GM12878 (cell line): ENCODE results near the gene AK4. TPM values are rescaled to one million over a fixed set of nuclear protein-coding genes. Genes with fewer than 3 reads are reported as not detected.

ENCODE experiments used
- CREM ChIP-seq: IDR thresholded peaks from 2 replicates; pipeline ENCODE4 v1.6.1; 2014; ENCODE audit warnings: antibody characterized with exemption, low read depth
- CTCF ChIP-seq, 3 experiments: IDR thresholded peaks in 2 of 3; conservative IDR thresholded peaks in 1 of 3; 2 replicates each; pipeline ENCODE4 v1.5.1; 2011; ENCODE audit warnings: low read depth in 3 of 3, low read length in 3 of 3, mild to moderate bottlenecking in 3 of 3, control low read depth in 2 of 3, moderate library complexity in 2 of 3, inconsistent platforms in 1 of 3, mixed read lengths in 1 of 3; ENCODE audit not compliant: control insufficient read depth in 2 of 3, insufficient read depth in 1 of 3; ENCODE audit errors: extremely low read depth in 1 of 3
- EP300 ChIP-seq, 2 experiments: fragments of 150-350 bp in 1 of 2; IDR thresholded peaks; 2 replicates each; pipeline ENCODE4 v1.6.1; 2011 to 2012; ENCODE audit warnings: low read depth in 2 of 2, low read length in 2 of 2, borderline replicate concordance in 1 of 2, improper control_type of control experiment in 1 of 2, inconsistent platforms in 1 of 2; ENCODE audit not compliant: control insufficient read depth in 1 of 2
- GABPA ChIP-seq: IDR thresholded peaks from 2 replicates; pipeline ENCODE4 v1.6.1; 2014; ENCODE audit warnings: antibody characterized with exemption, low read depth, mild to moderate bottlenecking, inconsistent platforms
- HDAC2 ChIP-seq: fragments of 200-600 bp; sonication (generic); IDR thresholded peaks from 2 replicates; pipeline ENCODE4 v1.6.1; 2017
- HSF1 ChIP-seq: fragments of 150-350 bp; IDR thresholded peaks from 2 replicates; pipeline ENCODE4 v1.6.1; 2014; ENCODE audit warnings: mild to moderate bottlenecking, low read depth, low read length
- NFXL1 ChIP-seq: fragments of 450-650 bp; IDR thresholded peaks from 2 replicates; pipeline ENCODE4 v1.6.1; 2017; ENCODE audit warnings: antibody characterized with exemption, mild to moderate bottlenecking, borderline replicate concordance
- PAX5 ChIP-seq: IDR thresholded peaks from 2 replicates; pipeline ENCODE4 v1.6.1; 2011; ENCODE audit warnings: low read depth, low read length, borderline replicate concordance
- RELA ChIP-seq: fragments of 450-650 bp; IDR thresholded peaks from 2 replicates; pipeline ENCODE4 v1.8.0; 2014; ENCODE audit warnings: borderline replicate concordance; ENCODE audit not compliant: partially characterized antibody
- SMAD5 ChIP-seq: IDR thresholded peaks from 2 replicates; pipeline ENCODE4 v1.6.1; 2016; ENCODE audit warnings: antibody characterized with exemption, low read depth
- SRF ChIP-seq, 2 experiments: IDR thresholded peaks; 2 replicates each; pipeline ENCODE4 v1.6.1; 2011; ENCODE audit warnings: low read depth in 2 of 2, low read length in 2 of 2, mild to moderate bottlenecking in 1 of 2, moderate library complexity in 1 of 2
- TBL1XR1 ChIP-seq: IDR thresholded peaks from 2 replicates; pipeline ENCODE4 v1.6.1; 2012; ENCODE audit warnings: low read depth, low read length, improper control_type of control experiment
- TCF12 ChIP-seq: IDR thresholded peaks from 2 replicates; pipeline ENCODE4 v1.6.1; 2011; ENCODE audit warnings: low read depth, mild to moderate bottlenecking, low read length
- USF2 ChIP-seq: IDR thresholded peaks from 2 replicates; pipeline ENCODE4 v1.6.1; 2011; ENCODE audit warnings: low read depth, low read length, improper control_type of control experiment, borderline replicate concordance
- ZNF622 ChIP-seq: fragments of 450-650 bp; IDR thresholded peaks from 2 replicates; pipeline ENCODE4 v1.6.1; 2017; ENCODE audit warnings: mild to moderate bottlenecking, inconsistent platforms
- polyA plus RNA-seq, 11 experiments: library from polyadenylated mRNA; depleted of rRNA in 4 of 11; unstranded in 6 of 11; stranded (reverse) in 5 of 11; fragments of >200 nt; fragmentation: Nextera tagmentation in 4 of 11; fragmentation: Illumina TruSeq in 1 of 11; extraction: Ambion mirVana in 4 of 11; extraction: Trizol in 1 of 11; gene quantifications; 1 replicate in 1 of 11; 2 replicates in 10 of 11; pipeline versions ENCODE4 v1.2.1 to v1.2.3, GENCODE V29; 2011 to 2016; ENCODE audit warnings: inconsistent platforms in 2 of 11, missing spikeins in 2 of 11, low read depth in 1 of 11
- total RNA-seq, 4 experiments: library from RNA; depleted of rRNA in 3 of 4; stranded (reverse); fragments of >200 nt in 3 of 4; fragmentation: Illumina TruSeq in 1 of 4; extraction: Trizol in 1 of 4; gene quantifications; 2 replicates each; pipeline versions ENCODE4 v1.2.1 to v1.2.3, GENCODE V29; 2013 to 2021
- TF ChIP-seq, protein P1 (sequence below): fragments of 450-650 bp; IDR thresholded peaks from 2 replicates; pipeline ENCODE4 v1.6.1; 2017; ENCODE audit warnings: antibody characterized with exemption, mild to moderate bottlenecking, moderate library complexity
- TF ChIP-seq, protein P2 (sequence below): fragments of 450-650 bp; conservative IDR thresholded peaks from 2 replicates; pipeline ENCODE4 v1.6.1; 2017; ENCODE audit warnings: mild to moderate bottlenecking, moderate library complexity

Gene AK4
- total and polyA plus RNA-seq, 10 of the 15 experiments (the other 5 are each of a cell fraction or from before 2014, with no cell fraction given): 23.9 to 161 (median 49.0) TPM

DNA sequence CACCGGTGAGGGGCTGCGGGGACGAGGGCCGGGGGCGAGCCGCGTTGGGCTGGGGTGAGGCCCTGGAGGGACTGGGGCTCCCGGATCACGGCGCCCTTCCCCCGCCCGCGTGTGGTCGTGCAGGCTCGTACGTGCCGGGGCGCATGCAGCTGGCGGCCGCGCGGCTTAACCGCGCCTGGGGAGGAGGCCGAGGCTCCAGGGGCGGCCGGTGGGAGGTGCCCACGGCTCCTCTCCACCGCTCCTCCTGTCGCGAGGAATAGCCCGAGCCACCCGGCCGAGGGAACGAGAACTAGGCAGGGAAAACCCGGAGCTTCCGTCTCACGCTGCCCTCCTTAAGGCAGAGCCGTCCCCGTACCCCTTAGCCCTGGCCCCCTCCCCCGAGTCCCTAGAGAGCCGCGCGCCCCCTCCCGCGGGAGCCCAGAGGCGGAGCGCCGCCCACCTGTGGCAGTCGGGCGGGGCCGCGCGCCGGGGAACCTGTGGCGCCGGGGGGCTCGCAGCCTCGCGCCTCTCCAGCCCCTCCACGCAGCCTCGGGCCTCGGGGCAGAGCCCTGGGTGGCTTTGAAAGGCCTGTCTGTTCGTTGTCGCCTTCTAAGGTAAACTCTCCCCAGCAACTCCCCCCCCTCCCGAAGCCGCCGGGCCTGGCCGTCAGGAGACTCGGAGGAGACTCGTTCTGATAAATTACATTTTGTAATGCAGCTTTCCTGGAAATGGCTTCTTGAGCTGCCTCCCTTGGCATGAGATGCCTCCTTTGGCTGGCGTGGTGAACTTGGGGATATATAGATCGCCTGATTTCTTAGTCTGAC lies 746 bp downstream of the AK4 start (continued):
- TF ChIP-seq, protein P1, sequence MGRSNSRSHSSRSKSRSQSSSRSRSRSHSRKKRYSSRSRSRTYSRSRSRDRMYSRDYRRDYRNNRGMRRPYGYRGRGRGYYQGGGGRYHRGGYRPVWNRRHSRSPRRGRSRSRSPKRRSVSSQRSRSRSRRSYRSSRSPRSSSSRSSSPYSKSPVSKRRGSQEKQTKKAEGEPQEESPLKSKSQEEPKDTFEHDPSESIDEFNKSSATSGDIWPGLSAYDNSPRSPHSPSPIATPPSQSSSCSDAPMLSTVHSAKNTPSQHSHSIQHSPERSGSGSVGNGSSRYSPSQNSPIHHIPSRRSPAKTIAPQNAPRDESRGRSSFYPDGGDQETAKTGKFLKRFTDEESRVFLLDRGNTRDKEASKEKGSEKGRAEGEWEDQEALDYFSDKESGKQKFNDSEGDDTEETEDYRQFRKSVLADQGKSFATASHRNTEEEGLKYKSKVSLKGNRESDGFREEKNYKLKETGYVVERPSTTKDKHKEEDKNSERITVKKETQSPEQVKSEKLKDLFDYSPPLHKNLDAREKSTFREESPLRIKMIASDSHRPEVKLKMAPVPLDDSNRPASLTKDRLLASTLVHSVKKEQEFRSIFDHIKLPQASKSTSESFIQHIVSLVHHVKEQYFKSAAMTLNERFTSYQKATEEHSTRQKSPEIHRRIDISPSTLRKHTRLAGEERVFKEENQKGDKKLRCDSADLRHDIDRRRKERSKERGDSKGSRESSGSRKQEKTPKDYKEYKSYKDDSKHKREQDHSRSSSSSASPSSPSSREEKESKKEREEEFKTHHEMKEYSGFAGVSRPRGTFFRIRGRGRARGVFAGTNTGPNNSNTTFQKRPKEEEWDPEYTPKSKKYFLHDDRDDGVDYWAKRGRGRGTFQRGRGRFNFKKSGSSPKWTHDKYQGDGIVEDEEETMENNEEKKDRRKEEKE: no peak
- TF ChIP-seq SRF (IDR thresholded peaks at IDR 0.05; ENCODE audit: low read depth in 2 of 2, low read length in 2 of 2): peak in 1 of 2 experiments; percentile 74; a peak in 1 of 4 replicates
- no peak for TF ChIP-seq GABPA
- TF ChIP-seq NFXL1: no peak
- peak; percentile 60; the same call in 1 of the 2 replicates for TF ChIP-seq TCF12
- no peak for TF ChIP-seq CTCF (IDR thresholded peaks at IDR 0.05 in 2 of 3, conservative IDR thresholded peaks at IDR 0.05 in 1 of 3; ENCODE audit: control insufficient read depth in 2 of 3, extremely low read depth in 1 of 3, insufficient read depth in 1 of 3, low read depth in 3 of 3, low read length in 3 of 3)
- TF ChIP-seq TBL1XR1: no peak
- TF ChIP-seq, protein P2, sequence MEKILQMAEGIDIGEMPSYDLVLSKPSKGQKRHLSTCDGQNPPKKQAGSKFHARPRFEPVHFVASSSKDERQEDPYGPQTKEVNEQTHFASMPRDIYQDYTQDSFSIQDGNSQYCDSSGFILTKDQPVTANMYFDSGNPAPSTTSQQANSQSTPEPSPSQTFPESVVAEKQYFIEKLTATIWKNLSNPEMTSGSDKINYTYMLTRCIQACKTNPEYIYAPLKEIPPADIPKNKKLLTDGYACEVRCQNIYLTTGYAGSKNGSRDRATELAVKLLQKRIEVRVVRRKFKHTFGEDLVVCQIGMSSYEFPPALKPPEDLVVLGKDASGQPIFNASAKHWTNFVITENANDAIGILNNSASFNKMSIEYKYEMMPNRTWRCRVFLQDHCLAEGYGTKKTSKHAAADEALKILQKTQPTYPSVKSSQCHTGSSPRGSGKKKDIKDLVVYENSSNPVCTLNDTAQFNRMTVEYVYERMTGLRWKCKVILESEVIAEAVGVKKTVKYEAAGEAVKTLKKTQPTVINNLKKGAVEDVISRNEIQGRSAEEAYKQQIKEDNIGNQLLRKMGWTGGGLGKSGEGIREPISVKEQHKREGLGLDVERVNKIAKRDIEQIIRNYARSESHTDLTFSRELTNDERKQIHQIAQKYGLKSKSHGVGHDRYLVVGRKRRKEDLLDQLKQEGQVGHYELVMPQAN: peak; percentile 48; the same call in 1 of the 2 replicates
- no peak for TF ChIP-seq SMAD5
- TF ChIP-seq PAX5: no peak
- no peak for TF ChIP-seq HSF1
- TF ChIP-seq RELA: no peak
- TF ChIP-seq CREM: 0 out of 2 replicates have a peak, but pooled peaks have one; percentile 8
- no peak for TF ChIP-seq ZNF622
- no peak for TF ChIP-seq EP300 (IDR thresholded peaks at IDR 0.05; ENCODE audit: borderline replicate concordance in 1 of 2, control insufficient read depth in 1 of 2, low read depth in 2 of 2, low read length in 2 of 2)
- no peak for TF ChIP-seq USF2
- no peak for TF ChIP-seq HDAC2
